ENCODE measurements around the gene CAVIN3.
A peak's percentile ranks its signal among the peaks of the same experiment; 100 is the strongest.

The CAVIN3 gene

DNA sequence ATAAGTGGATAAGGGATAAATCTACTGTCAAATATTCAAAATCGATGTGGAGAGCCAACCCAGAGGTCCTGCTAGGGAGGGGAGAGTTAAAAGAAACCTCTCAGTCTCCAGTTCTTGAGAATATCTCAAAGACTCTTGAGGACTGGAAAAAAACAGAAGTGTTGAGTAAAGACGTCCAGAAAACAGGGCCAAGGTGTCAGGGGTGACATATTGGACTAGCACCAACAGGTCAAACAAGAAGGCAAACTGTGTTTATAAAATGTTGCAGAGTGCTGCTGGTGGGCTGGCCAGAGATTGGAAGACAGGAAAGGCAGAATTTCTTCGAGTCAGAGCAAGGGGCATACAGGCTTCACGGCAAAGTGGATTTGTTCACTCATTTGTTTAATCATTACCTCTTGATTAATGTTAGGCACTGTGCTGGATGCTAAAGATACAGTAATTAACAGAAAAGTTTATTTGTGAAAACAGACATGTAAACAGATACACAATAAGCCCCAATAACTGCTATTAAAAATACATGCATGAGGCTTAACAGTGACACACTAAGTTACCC, 36.3 kb upstream of the CAVIN3 start:
- TF ChIP-seq CEBPB (IDR thresholded peaks at IDR 0.05) = no peak
- TF ChIP-seq ZBTB7A (IDR thresholded peaks at IDR 0.05; ENCODE audit: low read depth) = no peak
- no peak for TF ChIP-seq CREB1 (IDR thresholded peaks at IDR 0.05; ENCODE audit: low read depth)
- TF ChIP-seq, protein P1, sequence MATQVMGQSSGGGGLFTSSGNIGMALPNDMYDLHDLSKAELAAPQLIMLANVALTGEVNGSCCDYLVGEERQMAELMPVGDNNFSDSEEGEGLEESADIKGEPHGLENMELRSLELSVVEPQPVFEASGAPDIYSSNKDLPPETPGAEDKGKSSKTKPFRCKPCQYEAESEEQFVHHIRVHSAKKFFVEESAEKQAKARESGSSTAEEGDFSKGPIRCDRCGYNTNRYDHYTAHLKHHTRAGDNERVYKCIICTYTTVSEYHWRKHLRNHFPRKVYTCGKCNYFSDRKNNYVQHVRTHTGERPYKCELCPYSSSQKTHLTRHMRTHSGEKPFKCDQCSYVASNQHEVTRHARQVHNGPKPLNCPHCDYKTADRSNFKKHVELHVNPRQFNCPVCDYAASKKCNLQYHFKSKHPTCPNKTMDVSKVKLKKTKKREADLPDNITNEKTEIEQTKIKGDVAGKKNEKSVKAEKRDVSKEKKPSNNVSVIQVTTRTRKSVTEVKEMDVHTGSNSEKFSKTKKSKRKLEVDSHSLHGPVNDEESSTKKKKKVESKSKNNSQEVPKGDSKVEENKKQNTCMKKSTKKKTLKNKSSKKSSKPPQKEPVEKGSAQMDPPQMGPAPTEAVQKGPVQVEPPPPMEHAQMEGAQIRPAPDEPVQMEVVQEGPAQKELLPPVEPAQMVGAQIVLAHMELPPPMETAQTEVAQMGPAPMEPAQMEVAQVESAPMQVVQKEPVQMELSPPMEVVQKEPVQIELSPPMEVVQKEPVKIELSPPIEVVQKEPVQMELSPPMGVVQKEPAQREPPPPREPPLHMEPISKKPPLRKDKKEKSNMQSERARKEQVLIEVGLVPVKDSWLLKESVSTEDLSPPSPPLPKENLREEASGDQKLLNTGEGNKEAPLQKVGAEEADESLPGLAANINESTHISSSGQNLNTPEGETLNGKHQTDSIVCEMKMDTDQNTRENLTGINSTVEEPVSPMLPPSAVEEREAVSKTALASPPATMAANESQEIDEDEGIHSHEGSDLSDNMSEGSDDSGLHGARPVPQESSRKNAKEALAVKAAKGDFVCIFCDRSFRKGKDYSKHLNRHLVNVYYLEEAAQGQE (IDR thresholded peaks at IDR 0.05; ENCODE audit: low read depth) = no peak
- no peak for TF ChIP-seq YY1 (IDR thresholded peaks at IDR 0.05; ENCODE audit: low read depth)
- TF ChIP-seq TAF1 (IDR thresholded peaks at IDR 0.05; ENCODE audit: low read depth) = no peak
- no peak for TF ChIP-seq FOXM1 (IDR thresholded peaks at IDR 0.05; ENCODE audit: borderline replicate concordance, low read depth)
- no peak for TF ChIP-seq TEAD4 (IDR thresholded peaks at IDR 0.05)
- TF ChIP-seq EGR1 (IDR thresholded peaks at IDR 0.05) = no peak
- TF ChIP-seq, protein P2, sequence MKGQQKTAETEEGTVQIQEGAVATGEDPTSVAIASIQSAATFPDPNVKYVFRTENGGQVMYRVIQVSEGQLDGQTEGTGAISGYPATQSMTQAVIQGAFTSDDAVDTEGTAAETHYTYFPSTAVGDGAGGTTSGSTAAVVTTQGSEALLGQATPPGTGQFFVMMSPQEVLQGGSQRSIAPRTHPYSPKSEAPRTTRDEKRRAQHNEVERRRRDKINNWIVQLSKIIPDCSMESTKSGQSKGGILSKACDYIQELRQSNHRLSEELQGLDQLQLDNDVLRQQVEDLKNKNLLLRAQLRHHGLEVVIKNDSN (IDR thresholded peaks at IDR 0.05) = no peak

DNA sequence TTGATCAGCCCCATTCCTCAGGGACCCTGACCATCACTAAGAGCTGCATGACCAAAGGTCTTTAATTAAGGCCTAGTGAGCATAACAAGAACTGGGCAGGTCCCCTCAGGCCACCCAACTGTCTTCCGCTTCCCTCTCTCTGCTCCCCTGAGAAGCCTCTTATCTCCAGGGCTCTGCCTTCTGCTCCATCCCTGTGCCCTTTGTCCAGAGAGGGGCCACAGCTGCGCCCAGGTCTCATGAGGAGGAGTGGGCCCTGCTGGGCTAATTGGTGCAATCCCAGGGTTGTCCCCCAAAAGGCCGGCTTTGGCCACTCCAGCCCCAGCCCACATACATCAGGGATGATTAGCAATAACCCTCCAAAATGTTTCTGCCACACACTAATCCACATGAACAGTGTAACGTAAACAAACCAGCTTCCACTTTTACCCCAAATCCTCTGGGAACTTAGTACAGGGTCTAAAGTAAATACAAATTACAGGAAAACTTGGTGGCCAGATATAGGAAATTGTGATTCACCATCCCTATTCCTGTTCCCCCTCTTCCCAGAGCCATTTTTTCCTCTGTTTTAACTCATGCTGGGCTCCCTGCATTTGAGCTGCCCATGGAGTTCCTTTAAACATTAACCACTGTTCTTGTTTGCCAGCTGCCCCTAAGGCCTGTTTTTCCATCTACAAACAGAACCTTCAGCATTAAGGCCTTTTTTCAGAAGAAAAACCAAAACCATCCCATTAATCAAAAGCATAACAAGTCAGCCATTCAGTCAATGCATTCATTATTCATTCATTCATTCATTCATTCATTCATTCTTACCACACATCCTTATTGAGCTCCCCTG, 34.6 kb upstream of the CAVIN3 start:
- TF ChIP-seq EGR1 (IDR thresholded peaks at IDR 0.05) (no peak), CREB1 (IDR thresholded peaks at IDR 0.05; ENCODE audit: low read depth) (no peak), CEBPB (IDR thresholded peaks at IDR 0.05) (no peak), TAF1 (IDR thresholded peaks at IDR 0.05; ENCODE audit: low read depth) (no peak), ZBTB7A (IDR thresholded peaks at IDR 0.05; ENCODE audit: low read depth) (no peak), YY1 (IDR thresholded peaks at IDR 0.05; ENCODE audit: low read depth) (no peak), RAD21 (IDR thresholded peaks at IDR 0.05; ENCODE audit: low read depth) (no peak), TEAD4 (IDR thresholded peaks at IDR 0.05) (no peak)
- TF ChIP-seq, protein P3, sequence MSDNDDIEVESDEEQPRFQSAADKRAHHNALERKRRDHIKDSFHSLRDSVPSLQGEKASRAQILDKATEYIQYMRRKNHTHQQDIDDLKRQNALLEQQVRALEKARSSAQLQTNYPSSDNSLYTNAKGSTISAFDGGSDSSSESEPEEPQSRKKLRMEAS (IDR thresholded peaks at IDR 0.05) = no peak

DNA sequence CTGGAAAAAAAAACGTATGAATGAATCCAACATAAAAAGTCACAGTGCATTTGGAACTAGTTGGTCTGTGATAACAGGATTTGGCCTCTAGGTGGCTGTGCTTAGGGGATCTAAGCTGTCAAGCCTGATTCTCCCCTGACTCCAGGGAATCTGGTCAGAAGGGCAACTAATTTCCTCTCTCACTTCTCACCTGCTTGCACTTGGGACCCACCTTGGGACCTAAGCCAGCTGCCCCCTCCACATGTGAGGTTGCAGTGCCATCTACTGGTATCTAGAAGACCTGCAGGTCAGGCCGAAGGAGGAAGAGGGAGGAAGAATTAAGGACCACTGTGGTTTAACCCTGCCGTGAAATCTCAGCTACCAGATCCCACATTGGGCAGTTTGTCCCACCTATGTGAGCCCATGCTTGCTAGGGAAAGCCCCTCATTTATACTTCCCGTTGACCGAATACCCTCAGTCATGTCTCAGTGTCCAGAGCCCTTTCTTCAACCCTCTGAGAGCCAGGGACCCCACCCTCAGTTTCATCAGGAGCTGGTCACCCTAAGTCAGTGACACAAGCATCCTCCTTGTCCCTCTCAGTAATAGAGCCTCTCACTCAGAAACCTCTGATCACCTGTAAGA, 33.2 kb upstream of the CAVIN3 start:
- no peak for TF ChIP-seq TCF12 (IDR thresholded peaks at IDR 0.05; ENCODE audit: low read depth)
- peak; percentile 88 for TF ChIP-seq NFIC (IDR thresholded peaks at IDR 0.05)
- peak; percentile 97 for TF ChIP-seq RAD21 (IDR thresholded peaks at IDR 0.05; ENCODE audit: low read depth)
- no peak for TF ChIP-seq FOXM1 (IDR thresholded peaks at IDR 0.05; ENCODE audit: borderline replicate concordance, low read depth)

DNA sequence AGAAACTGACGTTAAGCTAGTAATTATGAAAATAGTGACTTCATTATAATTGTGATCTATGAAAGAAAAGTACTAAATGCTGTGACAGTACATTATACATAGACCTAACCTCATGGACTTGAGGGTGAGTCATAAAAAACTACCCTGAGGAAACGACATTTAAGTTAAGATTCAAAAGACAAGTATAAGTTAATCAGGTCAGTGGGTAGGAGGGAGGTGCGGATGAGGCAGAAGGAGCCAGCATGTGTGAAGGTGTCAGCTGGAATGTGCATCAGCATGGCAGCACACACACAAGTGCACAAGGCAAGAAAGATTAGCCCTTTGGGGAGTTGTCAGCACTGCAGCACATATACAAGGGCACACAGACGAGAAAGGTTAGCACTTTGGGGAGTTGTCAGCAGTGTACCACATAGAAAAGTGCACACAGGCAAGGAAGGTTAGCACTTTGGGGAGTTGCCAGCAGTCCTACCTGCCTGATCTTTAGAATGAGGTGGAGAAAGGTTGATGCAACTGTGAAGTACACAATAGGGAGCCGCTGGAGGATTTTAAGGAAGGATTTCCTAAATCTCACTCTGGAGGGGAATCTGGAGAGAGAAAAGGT, 31.6 kb upstream of the CAVIN3 start:
- TF ChIP-seq TCF12 (IDR thresholded peaks at IDR 0.05; ENCODE audit: low read depth) (no peak), CEBPB (IDR thresholded peaks at IDR 0.05) (no peak), TEAD4 (IDR thresholded peaks at IDR 0.05) (no peak), ZBTB7A (IDR thresholded peaks at IDR 0.05; ENCODE audit: low read depth) (no peak), CREB1 (IDR thresholded peaks at IDR 0.05; ENCODE audit: low read depth) (no peak), EGR1 (IDR thresholded peaks at IDR 0.05) (no peak), TAF1 (IDR thresholded peaks at IDR 0.05; ENCODE audit: low read depth) (no peak), EP300 (IDR thresholded peaks at IDR 0.05; ENCODE audit: borderline replicate concordance) (no peak), NFIC (IDR thresholded peaks at IDR 0.05) (no peak), FOXM1 (IDR thresholded peaks at IDR 0.05; ENCODE audit: borderline replicate concordance, low read depth) (no peak), YY1 (IDR thresholded peaks at IDR 0.05; ENCODE audit: low read depth) (no peak), RAD21 (IDR thresholded peaks at IDR 0.05; ENCODE audit: low read depth) (no peak)
- TF ChIP-seq, protein P1 (IDR thresholded peaks at IDR 0.05; ENCODE audit: low read depth) = no peak
- TF ChIP-seq, protein P3 (IDR thresholded peaks at IDR 0.05) = no peak
- TF ChIP-seq, protein P2 (IDR thresholded peaks at IDR 0.05) = no peak

DNA sequence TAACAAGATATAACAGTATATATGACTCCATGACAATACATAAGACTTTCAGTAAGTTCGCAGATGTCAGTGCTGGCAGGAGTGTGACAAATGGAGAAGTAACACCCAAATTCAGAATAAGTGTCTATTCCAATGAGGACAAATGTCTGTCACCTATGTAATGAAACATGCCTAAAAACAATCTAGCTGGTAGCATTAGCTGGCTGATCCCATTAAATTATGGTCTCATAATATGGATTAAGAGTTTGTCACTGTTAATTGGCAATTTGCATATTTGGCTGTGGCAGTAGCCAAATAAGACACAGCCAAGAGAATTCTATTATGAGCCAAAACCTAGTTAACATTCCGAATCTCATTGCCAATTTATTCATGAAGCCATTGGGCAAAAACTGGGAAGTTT, 30.2 kb upstream of the CAVIN3 start:
- TF ChIP-seq CEBPB (IDR thresholded peaks at IDR 0.05) (no peak), CREB1 (IDR thresholded peaks at IDR 0.05; ENCODE audit: low read depth) (no peak), FOXM1 (IDR thresholded peaks at IDR 0.05; ENCODE audit: borderline replicate concordance, low read depth) (no peak), TEAD4 (IDR thresholded peaks at IDR 0.05) (no peak), ZBTB7A (IDR thresholded peaks at IDR 0.05; ENCODE audit: low read depth) (no peak), RAD21 (IDR thresholded peaks at IDR 0.05; ENCODE audit: low read depth) (no peak)
- TF ChIP-seq, protein P1 (IDR thresholded peaks at IDR 0.05; ENCODE audit: low read depth) = no peak
- TF ChIP-seq, protein P3 (IDR thresholded peaks at IDR 0.05) = no peak

Measured in Ishikawa (cell line).